ENCODE results near the gene NUDT6.
A peak's percentile ranks its signal among the peaks of the same experiment; 100 is the strongest.

GRCh38 chr4:122930862-122931261 lies 8.5 kb upstream of the NUDT6 start:
- no peak for TF ChIP-seq ZFX (IDR thresholded peaks at IDR 0.05; ENCODE audit: borderline replicate concordance)
- TF ChIP-seq CTCF (IDR thresholded peaks at IDR 0.05), result peak; percentile 64
